GM18517 (cell line): ENCODE results near the gene P4HA3.

Experiments used
- ATAC-seq: cut with Tn5 transposase; IDR thresholded peaks from one replicate; pipeline ENCODE4 v1.9.1; 2021; ENCODE audit warnings: mild to moderate bottlenecking, moderate library complexity; ENCODE audit not compliant: unreplicated experiment

P4HA3 gene

DNA sequence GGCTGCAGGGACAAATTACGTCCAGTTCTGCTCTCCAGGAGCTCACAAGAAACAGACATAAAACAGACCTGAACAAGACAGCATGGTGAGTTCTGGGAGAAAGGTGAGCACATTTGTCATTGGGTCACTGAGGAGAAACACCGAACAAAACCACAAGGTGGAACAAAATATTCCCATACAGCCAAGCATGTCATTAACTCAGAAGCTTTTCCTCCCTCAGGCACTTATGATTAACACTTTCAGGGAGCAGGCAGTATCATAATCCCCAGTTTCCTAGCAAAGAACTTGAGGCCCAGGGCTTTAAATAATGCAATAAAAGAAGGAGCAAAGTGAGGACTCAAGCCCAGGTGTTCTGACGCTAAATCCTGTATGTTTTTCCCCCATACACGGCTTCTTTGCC is 43.0 kb downstream of the P4HA3 start:
- ATAC-seq: no peak

DNA sequence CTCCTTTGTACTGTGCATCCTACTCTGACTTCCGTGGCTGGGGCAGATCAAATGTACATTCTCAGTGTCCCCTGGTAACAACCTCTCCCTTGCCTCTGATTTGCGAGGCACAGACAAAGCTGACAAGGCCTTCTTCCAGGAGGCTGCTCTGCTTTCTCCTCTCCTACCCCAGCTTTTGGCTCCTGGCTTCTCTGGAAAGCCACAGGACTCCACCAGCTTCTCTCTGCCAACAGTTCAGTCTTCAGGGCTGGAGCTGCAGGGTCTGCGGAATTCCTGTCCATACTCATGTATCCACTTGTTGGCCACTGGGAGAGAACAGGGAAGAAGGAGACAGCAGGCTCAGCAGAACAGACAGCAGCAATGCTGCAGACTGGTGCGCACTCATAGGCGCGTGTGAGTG is 44.4 kb downstream of the P4HA3 start:
- no peak for ATAC-seq

DNA sequence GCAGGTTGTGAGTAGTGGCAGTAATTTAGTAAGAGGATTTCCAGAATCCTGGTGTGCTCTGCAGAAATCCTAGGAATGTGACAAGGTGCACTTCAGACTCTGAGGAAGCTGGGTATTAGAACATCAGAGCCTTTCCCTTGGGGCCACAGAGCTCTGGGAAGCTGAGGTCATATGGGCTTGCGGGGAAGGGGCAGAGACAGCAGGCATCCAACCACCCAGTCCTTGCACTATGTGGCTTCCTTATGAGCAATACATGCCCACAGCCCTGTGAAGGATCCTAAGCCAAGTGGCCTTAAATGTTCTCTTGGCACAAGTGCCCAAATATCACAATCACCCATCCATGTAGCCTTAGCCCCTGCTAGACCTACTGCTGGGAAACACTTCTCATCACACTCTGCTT is 46.2 kb downstream of the P4HA3 start:
- no peak for ATAC-seq

GRCh38 chr11:74262725-74263124 is 48.7 kb downstream of the P4HA3 start:
- no peak for ATAC-seq

DNA sequence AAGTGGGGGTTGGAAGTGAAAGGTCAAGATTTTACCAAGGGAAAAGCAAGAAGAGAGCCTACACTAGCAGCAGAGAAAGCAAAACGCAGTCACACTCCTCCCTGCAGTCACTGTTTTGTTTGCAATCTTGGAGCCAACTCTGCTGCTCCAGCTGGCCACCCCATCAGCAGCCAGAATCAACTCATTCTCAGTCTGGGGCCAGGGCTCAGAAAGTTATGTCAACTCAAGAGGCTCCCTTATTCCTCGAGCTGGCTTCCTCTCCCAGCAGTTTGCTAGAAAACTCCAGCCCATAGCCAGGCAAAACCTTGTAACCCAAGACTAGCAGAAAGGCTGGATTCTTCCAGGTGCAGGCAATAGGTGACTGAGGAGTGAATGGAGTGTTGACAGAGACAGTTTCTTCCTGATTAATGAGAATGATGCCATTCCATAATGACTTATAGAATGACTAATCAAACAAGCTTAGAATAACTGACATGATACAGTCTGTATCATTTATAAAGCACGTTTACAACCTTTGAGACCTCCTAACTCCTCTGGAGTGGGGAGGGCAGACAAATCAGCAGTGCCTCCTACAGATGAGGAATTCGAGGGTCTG is 53.4 kb downstream of the P4HA3 start:
- no peak for ATAC-seq

GRCh38 chr11:74256378-74257133 is 54.9 kb downstream of the P4HA3 start:
- ATAC-seq: no peak

- ATAC-seq: no peak
Measured at GRCh38 chr11:74255741-74256375, 55.6 kb downstream of the P4HA3 start.

GRCh38 chr11:74253361-74253760 is 58.1 kb downstream of the P4HA3 start:
- no peak for ATAC-seq

DNA sequence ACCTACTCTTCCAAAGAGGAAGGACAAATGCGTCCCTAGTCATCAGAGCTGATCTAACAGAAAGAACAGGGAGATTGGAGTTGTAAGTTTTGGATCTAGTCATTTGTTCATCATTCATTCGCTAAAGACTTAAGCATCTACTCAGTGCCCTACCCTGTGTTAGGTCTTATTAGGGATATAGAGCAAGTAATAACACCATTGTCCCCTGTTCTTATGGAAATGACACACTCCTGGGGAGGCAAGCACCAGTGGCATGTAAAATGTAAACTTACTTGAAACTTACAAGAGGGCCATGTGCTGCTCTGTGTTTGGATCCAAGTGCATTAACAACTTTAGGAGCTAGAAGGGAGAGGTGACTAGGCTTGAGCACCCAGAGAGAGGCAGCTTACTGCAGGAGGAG is 61.9 kb downstream of the P4HA3 start:
- ATAC-seq: no peak

DNA sequence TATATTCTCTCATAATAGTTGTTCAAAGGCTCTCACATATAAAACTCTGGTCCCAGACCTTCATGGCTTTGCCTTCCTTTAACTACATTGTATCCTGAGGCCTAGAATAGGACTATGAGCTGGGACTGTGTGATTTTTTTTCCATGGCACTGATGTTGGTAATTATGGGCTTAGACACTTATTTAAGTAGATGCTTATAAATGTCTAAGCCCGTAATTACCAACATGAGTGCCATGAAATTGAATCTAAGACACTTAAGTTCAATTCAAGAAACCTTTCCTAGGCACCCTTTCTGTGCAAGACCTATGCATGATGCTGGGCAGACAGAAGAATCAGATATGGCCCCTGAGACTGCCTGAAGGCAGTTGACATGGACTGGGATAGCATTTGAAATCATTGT is 63.0 kb downstream of the P4HA3 start:
- ATAC-seq: no peak

GRCh38 chr11:74238243-74238642 is 73.2 kb downstream of the P4HA3 start:
- no peak for ATAC-seq

GRCh38 chr11:74237541-74237940 is 73.9 kb downstream of the P4HA3 start:
- no peak for ATAC-seq

GRCh38 chr11:74235121-74235520 is 76.3 kb downstream of the P4HA3 start:
- no peak for ATAC-seq

DNA sequence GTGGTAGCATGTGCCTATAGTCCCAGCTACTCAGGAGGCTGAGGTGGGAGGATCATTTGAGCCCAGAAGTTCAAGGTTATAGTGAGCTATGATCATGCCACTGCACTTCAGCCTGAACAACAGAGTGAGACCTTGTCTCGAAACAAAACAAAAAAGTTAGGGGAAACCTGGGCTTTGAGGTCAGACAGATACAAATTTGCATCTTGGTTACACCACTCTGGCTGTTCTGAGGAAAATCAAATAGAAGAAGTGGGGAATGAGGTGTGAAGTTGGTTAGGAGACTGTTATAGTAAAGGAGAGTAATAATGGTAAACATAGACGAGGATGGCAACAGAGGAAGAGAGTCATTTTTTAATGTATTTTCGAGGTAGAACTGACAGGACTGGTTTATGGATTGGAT is 77.8 kb downstream of the P4HA3 start:
- no peak for ATAC-seq

GRCh38 chr11:74232311-74232950 is 79.0 kb downstream of the P4HA3 start:
- no peak for ATAC-seq

GRCh38 chr11:74226907-74227306 is 84.5 kb downstream of the P4HA3 start:
- no peak for ATAC-seq

DNA sequence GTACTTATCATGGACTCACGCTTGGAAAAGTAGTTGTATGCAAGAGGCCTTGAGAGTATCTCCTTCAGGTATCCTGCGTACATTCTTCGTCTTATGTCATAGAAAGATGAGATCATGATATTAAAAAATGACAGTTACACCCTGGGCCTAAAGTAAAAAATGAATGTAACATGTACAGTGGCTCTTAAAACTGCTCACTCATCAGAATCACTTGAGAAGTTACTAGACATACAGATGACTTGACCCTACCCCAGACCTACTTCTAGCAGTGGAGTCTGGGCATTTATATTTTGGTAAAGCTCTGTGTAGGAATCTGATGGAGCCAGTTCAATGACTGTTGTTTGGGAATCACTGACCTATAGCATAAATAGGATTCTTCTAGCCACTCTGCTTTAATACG is 85.9 kb downstream of the P4HA3 start:
- no peak for ATAC-seq

- no peak for ATAC-seq
Measured at GRCh38 chr11:74221816-74222215, 89.6 kb downstream of the P4HA3 start.

DNA sequence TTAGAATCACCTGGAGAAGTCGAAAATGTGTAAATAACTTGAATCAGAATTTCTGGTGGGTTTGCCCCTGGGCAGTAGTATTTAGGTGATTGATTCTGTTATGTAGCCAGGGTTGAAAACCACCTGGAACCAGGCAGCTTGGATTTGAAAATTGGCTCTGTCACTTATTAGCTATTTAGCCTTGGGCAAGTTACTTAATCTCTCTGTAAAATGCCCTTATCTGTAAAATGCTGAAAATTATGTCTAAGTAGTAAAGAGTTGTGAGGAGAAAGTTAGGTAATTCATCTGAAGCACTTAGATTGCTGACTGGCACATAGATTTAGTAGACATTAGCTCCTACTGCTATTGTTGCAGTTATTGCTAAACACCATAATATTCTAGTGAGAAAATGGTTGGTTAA is 91.1 kb downstream of the P4HA3 start:
- no peak for ATAC-seq
